Measurements from ENCODE around the gene EHMT2. TPM values are rescaled to one million over a fixed set of nuclear protein-coding genes. Genes with fewer than 3 reads are reported as not detected.
A peak's percentile ranks its signal among the peaks of the same experiment; 100 is the strongest.

EHMT2 gene
- total and polyA plus RNA-seq, 2 of the 13 experiments (the other 11 are each of a cell fraction or from before 2014, with no cell fraction given): 55.2 to 69.2 TPM

GRCh38 chr6:31834367-31835250 lies 62.9 kb downstream of the EHMT2 start (continued):
- TF ChIP-seq, protein P1, sequence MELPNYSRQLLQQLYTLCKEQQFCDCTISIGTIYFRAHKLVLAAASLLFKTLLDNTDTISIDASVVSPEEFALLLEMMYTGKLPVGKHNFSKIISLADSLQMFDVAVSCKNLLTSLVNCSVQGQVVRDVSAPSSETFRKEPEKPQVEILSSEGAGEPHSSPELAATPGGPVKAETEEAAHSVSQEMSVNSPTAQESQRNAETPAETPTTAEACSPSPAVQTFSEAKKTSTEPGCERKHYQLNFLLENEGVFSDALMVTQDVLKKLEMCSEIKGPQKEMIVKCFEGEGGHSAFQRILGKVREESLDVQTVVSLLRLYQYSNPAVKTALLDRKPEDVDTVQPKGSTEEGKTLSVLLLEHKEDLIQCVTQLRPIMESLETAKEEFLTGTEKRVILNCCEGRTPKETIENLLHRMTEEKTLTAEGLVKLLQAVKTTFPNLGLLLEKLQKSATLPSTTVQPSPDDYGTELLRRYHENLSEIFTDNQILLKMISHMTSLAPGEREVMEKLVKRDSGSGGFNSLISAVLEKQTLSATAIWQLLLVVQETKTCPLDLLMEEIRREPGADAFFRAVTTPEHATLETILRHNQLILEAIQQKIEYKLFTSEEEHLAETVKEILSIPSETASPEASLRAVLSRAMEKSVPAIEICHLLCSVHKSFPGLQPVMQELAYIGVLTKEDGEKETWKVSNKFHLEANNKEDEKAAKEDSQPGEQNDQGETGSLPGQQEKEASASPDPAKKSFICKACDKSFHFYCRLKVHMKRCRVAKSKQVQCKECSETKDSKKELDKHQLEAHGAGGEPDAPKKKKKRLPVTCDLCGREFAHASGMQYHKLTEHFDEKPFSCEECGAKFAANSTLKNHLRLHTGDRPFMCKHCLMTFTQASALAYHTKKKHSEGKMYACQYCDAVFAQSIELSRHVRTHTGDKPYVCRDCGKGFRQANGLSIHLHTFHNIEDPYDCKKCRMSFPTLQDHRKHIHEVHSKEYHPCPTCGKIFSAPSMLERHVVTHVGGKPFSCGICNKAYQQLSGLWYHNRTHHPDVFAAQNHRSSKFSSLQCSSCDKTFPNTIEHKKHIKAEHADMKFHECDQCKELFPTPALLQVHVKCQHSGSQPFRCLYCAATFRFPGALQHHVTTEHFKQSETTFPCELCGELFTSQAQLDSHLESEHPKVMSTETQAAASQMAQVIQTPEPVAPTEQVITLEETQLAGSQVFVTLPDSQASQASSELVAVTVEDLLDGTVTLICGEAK (IDR thresholded peaks at IDR 0.05): no peak
- TF ChIP-seq, protein P1 (CRISPR knock-in tag; IDR thresholded peaks at IDR 0.05): peak; percentile 79
- TF ChIP-seq GABPB1 (CRISPR knock-in tag; IDR thresholded peaks at IDR 0.05) (peak; percentile 72), SRSF4 (IDR thresholded peaks at IDR 0.05; ENCODE audit: low read depth, low read length, poor library complexity, severe bottlenecking) (peak; percentile 43), HNRNPUL1 (IDR thresholded peaks at IDR 0.05; ENCODE audit: low read depth, low read length) (no peak), MXD1 (CRISPR knock-in tag; IDR thresholded peaks at IDR 0.05) (peak; percentile 56), ZNF724P (CRISPR knock-in tag; IDR thresholded peaks at IDR 0.05; ENCODE audit: borderline replicate concordance) (no peak), SMYD3 (CRISPR knock-in tag; IDR thresholded peaks at IDR 0.05) (peak; percentile 84; the same call in 1 of the 2 replicates), ZSCAN25 (CRISPR knock-in tag; IDR thresholded peaks at IDR 0.05) (no peak; the same call in 1 of the 2 replicates), RAD21 (CRISPR knock-in tag; IDR thresholded peaks at IDR 0.05) (peak; percentile 28; the same call in 1 of the 2 replicates), RFXANK (CRISPR knock-in tag; IDR thresholded peaks at IDR 0.05) (no peak)
- TF ChIP-seq, protein P2, sequence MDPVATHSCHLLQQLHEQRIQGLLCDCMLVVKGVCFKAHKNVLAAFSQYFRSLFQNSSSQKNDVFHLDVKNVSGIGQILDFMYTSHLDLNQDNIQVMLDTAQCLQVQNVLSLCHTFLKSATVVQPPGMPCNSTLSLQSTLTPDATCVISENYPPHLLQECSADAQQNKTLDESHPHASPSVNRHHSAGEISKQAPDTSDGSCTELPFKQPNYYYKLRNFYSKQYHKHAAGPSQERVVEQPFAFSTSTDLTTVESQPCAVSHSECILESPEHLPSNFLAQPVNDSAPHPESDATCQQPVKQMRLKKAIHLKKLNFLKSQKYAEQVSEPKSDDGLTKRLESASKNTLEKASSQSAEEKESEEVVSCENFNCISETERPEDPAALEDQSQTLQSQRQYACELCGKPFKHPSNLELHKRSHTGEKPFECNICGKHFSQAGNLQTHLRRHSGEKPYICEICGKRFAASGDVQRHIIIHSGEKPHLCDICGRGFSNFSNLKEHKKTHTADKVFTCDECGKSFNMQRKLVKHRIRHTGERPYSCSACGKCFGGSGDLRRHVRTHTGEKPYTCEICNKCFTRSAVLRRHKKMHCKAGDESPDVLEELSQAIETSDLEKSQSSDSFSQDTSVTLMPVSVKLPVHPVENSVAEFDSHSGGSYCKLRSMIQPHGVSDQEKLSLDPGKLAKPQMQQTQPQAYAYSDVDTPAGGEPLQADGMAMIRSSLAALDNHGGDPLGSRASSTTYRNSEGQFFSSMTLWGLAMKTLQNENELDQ (CRISPR knock-in tag; IDR thresholded peaks at IDR 0.05; ENCODE audit: borderline replicate concordance): peak; percentile 73

All from HepG2 (cell line).